GM19455 (cell line): Measurements from ENCODE around the gene GALT.
A peak's percentile ranks its signal among the peaks of the same experiment; 100 is the strongest.

Source experiments
- ATAC-seq: cut with Tn5 transposase; IDR thresholded peaks from one replicate; pipeline ENCODE4 v1.9.1; 2021; ENCODE audit not compliant: unreplicated experiment

The GALT gene

DNA sequence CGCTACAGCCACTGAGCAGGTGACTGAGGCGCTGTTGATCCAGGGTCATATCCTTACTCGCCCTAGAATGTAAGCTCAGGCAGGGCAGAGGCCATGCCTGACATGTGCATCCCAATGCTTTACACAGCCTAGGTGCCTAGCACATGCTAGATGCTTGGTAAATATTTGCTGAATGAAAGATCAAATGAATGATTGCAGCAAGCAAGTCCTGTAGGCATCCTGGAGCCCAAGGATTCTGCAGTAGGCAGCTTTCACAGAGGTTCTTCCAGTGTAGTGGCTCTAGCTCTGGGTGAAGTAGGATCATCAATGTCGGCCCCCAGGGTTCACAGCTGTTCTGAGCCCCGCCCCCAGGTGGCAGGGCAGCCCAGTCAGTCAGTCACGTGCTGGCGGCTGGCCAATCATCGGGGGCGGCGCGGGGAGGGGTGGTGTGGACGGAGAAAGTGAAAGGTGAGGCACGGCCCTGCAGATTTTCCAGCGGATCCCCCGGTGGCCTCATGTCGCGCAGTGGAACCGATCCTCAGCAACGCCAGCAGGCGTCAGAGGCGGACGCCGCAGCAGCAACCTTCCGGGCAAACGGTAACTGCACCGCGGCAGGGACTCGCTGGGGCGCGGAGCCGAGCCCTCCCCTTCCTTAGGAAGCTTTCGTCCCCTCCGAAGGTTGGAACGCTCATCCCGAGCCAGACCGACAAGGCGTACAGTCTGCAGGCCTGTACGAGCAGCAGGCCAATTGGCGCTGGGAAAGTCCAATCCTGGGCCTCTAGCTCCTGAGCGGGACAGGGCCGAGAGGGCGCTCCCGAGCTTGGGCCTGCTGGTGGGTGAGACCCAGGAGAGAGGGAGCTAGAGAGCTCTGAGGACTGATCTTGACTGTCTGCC is at the start of gene GALT:
TSS of gene GALT (plus strand) at position 465 of the 873 bp plus-strand sequence. CDS start at position 495, 30 bp downstream.
- peak; percentile 86 for ATAC-seq

- ATAC-seq, result no peak
Measured at GRCh38 chr9:34599546-34599945, 46.9 kb upstream of the GALT start.

DNA sequence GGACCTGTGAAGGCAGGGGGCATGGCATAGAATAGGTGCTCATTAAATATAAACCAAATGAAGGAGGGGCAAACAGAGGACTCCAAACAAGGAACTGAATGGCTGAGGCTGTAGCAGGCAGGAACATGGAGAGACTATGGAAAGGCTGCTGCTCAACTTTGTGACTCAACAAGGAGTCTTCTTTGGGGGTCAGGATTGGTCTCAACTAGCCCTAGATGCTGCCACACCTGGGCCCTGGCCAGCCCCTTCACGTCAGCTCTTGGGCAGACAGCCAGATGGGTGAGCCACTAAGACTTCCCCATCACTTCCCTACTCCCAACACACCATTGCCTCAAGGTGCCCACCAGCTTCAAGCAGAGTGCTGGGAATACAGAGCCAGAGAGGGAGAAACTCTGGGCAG is 45.6 kb upstream of the GALT start:
- ATAC-seq, result no peak

DNA sequence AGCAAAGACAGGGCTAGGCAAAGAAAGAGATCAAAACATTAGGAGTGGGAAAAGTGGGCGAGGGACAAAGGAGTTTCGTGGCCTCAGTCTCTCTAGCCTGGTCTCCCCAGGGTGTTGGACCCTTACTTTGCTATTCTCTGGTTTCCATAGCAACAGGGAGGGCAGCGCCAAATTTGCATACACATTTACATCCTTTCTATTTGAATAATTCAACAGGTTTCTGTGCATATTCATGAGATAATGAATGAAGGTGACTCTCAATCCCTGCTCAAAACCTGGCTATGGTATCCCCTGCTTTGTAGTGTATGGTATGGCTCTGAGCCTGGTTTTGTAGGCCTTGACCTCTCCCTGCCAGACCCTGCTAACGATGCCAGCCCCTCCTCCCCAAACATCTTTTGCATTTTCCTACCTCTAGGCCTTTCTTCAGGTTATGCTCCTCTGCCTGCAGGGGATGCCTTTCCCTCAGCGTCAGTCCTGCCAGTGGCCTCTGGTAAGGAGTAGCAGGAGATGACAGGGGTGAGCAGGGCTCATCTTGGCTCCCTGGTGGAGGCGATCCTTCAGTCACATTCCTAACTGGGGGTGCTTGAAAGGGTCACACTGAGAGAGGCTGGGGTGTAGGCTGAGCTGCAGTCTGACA is 44.4 kb upstream of the GALT start:
- ATAC-seq, result no peak

DNA sequence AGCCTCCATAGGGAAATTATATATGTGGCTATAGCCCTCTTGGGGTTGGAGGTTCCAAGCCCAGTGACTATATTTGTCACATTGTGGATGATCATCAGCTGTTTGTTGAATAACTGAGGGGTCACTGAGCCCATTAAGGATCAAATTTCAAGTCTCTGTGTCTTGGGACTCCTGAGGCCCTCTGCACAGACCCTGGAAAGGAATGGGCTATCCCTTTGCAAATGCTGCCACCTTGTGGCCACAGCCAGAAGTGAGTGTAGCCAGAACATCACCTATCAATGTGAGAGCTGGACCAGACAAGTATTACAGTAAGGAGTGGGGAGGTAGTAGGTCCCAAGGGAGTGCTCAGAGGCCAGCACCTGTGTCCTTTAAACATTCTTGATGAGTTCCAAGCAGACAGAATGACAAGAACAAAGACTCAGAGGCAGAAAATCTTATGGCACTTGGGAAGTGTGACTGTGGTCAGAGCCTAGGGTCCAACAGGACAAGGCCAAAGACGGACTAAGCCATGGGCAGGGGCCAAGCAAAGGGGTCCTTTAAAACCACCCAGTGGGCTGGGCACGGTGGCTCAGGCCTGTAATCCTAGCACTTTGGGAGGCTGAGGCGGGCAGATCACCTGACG is 42.8 kb upstream of the GALT start:
- no peak for ATAC-seq

DNA sequence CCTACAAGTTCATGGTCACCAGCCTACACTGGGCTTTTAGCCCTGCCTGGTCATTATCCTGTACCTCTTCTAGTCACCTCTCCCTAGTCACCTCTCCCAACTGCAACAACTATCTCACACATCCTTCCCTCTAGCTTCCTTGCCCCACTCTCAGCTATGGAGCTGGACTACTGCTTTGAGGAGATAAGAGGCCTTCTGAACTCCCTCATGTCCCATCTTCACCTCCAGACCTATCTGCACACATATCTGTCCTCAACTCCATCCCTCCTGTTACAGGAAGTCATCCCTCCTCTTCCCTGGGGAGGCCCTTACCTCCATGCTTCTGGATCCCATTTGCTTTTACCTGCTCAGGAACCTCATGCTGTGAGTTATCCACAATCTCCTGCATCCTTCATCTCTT is 40.3 kb upstream of the GALT start:
- no peak for ATAC-seq

DNA sequence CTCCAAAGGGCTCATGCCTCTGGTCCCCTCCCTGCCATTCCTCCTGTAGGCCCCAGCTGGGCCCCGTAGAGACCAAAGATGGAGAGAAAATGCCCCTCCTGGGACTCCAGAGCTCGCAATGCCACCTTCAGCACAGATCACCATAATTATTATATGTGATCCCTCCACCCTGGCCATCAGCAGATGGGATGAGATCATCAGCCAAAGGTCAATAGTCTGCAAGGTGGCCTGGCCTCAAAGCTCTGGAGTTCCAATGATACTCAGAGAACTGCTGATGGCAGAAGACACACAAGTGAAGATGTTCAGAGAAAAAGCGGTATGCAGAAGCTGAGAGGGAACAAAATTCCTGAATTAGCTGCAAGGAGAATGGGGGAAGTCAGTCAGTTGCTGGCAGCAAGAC is 39.6 kb upstream of the GALT start:
- no peak for ATAC-seq

DNA sequence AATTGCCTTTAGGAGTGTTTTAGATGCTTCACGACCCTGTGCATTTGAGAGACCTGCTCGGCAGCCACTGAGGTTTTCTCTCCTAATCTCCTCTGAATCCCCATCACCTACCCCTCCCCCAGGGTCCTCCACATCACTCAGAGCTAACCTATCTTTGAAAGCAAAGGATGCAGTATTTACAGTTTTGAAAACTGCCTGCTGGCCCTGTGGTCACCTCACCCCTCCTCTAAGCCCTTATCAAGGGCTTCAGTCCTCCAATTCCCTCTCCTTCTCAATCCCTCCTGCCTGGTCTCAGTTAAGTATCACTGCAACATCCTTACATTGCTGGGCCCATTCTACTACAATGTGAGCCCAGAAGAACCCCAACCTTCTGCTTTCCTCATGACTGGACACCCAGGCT is 39.1 kb upstream of the GALT start:
- no peak for ATAC-seq

GRCh38 chr9:34610434-34611206 is 35.9 kb upstream of the GALT start:
- no peak for ATAC-seq

DNA sequence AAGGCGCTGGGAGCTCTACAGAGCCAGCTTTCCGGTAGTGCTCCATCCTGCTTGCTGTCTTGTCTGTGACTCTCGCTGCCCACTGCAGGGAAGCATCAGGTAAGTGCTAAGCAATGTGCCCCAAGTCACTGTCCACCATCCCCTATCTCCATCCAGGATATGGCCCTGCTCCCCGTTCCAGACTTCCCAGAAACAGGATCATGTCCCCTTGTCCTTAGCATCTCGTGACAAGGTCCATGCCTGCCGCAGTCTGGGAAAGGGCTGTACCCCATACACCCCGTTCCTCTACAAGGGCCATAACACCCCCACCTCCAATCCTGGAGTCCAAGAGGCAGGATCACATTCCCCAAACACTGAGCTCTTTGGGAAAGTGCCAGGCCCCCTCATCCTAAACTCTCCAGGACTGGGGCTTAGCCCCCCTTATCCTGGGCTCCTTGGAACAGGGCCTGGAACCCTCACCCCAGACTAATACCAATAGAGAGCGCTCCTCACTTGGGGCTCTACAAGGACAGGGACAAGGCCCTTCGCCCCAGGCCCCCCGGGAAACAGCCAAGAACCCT is 35.1 kb upstream of the GALT start:
- no peak for ATAC-seq

- ATAC-seq, result peak; percentile 72
Measured at GRCh38 chr9:34611811-34612787, 34.4 kb upstream of the GALT start, which contains the start of gene RPP25L. Gene RPP25L, minus strand, starts transcription at chr9:34612097. Its CDS starts 801 bp downstream, at chr9:34611296.

DNA sequence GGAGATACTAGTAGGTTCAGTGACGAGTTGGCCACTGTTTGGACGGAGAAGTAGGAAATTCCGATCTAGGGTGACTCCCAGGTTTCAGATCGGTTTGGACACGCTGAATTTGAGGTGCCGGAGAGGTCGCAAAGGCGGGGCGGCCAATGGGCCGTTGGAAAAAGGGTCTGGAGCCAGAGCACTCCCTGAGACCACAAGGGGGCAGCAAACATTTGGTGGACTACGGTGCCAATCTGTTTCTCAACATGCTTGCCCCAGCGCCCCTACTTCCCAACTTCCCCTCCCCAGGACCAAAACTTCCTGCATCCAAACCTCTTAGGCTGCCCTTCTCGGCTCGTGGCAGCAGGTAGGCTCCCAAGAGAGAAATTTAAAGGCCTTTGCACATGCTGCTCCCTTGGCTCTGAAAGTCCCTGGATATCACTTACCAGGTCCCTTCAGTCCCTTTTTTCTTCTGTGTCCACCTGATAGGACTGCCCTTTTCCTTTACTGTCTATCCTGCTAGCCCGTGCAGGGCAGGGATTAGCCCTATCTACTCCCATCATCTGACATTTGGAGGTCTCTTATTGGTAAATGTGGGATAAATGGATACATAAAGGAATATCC is 33.6 kb upstream of the GALT start:
- no peak for ATAC-seq

GRCh38 chr9:34615132-34615531 is 31.3 kb upstream of the GALT start:
- no peak for ATAC-seq

GRCh38 chr9:34620061-34620994 is 26.1 kb upstream of the GALT start, which contains the start of gene DCTN3:
Gene DCTN3, minus strand, starts transcription at chr9:34620495. Its CDS starts 31 bp downstream, at chr9:34620464.
- ATAC-seq, result peak; percentile 98

GRCh38 chr9:34623374-34624235 is 22.9 kb upstream of the GALT start:
- no peak for ATAC-seq

DNA sequence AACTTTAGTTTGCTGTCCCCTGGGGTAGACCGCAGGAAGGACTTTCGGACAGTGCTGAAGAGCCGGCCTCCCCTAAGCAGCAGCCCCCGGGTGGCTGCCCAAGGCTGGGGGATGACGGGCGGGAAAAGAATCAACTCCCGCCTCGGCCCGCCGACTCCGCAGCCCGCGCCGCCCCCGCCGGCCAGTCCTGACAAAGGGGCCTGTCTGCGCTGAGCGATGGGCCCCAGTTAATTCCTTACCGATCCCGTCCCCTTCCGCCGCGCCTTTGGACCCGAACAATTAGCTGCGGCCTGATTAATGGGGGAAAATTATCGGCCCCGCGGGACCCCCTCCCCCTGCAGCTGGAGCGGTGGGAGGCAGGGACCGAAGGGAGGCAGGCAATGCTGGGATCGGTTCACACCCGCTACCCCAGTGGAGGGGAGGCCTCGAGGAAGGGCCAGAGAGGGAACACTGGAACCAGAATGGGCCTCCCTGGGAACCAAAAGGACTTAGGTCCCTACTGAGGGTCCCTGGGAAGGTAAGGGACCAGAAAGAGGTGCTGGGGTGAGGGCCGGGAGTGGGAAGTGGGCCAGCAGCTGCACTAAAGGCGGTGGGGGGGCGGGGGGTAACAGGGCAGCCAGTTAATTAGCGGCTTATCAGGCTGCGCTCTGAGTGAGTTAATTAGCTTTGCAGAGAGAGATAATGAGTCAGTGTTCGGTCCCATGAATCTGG is 21.8 kb upstream of the GALT start:
- no peak for ATAC-seq

DNA sequence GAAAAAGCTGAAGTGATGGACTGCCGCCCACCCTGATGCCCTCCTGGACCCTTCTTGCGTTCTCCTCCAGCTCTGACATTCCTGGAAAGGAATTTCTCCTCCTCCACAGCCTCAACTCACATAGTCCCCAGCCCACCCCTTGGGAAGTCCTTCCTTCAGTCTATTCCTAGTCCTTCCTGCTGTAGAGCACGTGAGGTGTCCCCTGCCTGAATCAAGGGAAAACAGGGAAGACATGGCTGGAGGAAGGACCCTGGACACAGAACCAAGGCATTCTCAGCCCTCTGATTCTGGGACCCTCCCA is 21.3 kb upstream of the GALT start:
- no peak for ATAC-seq
